T-helper 1 cell treated with Interleukin-12 subunit alpha and Interleukin-12 subunit beta and Interleukin-4 antibody, amounts not matched to agents 30 ng/mL and 1 ng/mL, for 36 hours (primary cell): ENCODE data around the gene ZNF445. TPM values are rescaled to one million over a fixed set of nuclear protein-coding genes. Genes with fewer than 3 reads are reported as not detected.
"Not testable (repeated sequence)": the region's sequence is repeated elsewhere in the genome, so short reads cannot be mapped to it uniquely, and the experiment has no call there.

Source experiments
- intact Hi-C: fragments of 100-400 bp; cut with micrococcal nuclease; formaldehyde crosslinking; loops from one replicate; pipeline ENCODE4 v1.15.1; 2024
- total RNA-seq: library from RNA; stranded (reverse); gene quantifications from 2 replicates; pipeline ENCODE4 v1.2.3, GENCODE V29; 2022

ZNF445 gene
- total RNA-seq, result 23.0 and 23.8 TPM in 2 replicates

DNA sequence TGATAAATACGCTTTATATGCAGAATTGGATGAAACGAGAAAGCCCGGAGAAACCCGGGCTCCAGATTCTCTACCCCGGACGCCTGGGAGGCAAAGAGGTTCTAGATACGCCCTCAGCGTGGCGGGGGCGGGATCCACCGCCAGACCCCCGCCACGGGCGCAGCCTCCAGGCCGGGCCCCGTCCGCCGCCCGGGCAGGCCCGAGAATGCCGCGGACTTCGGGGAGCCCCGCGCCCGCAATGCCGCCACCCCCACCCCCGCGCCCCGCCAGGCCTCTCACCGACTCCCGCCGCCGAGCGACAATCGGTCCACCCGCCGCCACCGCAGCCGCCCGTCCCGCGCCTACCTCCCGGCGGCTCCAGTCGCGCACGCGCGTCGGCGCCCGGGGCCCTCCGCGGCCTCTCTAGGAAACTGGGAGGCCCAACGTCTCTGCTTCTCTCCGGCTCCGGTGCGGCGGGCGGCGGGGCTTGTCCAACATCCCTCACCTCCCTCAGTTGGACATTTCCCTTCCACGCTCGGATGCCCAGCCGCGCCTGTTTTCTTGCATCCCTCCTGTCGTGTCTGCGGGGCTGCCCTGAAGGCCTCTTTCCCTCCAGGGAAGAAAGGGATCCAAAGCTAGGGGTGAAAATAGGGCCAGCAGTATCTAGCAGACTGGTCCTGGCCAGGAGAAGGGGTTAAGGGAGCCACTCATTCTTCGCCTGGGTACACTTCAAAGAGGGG, at the start of gene ZNF445:
Gene ZNF445 (minus strand): TSS at position 359 of the 719 bp plus-strand sequence. CDS start 22,121 bp downstream, outside the sequence.
- intact Hi-C loops, result loop anchor here (1.0 to 2.0 kb wide), 7 partner anchors 33 to 787 kb away; partner anchors contain the start of genes ABHD5, KIAA1143, KIF15 and TCAIM

DNA sequence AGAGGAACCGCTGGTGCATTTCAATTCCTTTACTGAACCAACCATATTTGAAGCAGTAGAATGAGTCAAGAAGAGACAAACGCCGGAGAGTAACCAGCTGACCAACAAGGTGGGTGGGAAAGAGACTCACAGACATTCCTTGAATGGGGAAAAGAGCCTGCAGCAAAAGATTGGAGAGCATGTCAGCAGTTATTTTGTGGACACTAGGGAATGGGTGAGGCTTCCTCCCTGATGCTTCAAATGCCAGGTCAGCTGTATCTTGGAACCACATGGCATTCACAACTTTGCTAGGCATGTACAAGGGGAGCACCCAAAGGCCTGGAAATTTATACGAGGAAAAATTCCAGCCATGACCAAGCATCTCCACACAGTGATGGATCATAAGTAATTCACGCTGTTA, 47.6 kb upstream of the ZNF445 start:
- intact Hi-C loops, result no loop called here

DNA sequence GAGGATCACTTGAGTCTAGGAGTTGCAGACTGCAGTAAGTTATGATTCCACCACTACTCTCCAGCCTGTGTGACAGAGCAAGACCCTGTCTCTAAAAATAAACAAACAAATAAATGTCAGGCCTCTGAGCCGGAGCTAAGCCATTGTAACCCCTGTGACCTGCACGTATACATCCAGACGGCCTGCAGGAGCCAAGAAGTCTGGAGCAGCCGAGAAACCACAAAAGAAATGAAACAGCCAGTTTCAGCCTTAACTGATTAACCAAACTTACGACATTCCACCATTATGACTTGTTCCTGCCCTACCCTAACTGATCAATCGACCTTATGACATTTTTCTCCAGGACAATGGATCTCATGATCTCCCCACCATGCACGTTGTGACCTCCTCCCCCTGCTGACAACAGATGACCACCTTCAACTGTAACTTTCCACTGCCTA, 45.0 kb upstream of the ZNF445 start:
- intact Hi-C loops, result no loop called here

DNA sequence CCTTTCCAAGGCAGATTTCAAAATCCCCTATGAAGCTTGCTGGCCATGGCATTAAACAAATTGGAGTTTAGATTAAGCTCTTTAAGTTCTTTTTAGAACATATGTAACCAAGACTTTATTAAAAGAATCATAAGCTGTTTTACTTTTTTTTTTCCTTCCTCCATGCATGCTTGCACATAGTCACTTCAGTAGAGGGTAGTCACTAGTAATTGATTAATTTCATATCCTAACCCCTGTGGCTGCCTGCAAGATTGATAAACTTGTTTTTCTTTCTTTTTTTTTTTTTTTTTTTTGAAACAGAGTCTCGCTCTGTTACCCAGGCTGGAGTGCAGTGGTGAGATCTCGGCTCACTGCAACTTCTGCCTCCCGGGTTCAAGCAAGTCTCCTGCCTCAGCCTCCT, 44.3 kb upstream of the ZNF445 start:
- intact Hi-C loops, result no loop called here

DNA sequence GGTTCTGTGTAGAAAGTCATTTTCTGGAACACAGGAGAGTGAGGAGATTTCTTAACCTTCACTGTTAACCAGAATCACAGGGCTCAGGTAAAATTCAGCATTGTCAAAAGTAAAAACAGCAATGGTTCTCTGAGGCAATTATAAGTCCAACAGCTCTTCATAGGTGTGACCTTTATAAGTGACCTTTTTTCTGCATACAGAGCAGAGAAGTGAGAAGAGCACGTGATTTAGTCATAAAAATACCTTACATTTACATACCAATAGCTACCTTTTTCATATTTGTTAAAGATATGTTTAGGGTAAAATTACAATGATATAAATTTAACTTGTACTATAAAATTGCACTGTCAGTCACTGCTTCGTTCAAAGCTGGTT, 41.3 kb upstream of the ZNF445 start:
- intact Hi-C loops, result no loop called here

DNA sequence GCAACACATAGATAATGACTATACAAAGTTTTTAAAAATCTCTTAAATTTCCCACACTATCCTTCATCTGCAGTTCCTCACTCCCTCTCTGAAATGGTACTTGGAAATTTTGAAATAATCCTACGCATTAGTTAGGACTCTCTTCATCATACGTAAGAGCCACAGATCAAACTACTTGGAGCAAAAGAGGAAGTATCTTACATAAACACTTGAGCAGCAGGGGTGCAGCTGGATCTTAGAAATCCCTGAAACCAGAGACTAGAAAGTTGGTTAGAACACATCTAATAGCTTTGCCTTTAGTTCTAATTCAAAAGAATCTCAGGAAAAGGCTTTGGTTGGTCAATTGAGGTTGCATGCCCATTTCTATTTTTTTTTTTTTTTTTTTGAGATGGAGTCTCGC, 38.8 kb upstream of the ZNF445 start:
- intact Hi-C loops, result no loop called here

DNA sequence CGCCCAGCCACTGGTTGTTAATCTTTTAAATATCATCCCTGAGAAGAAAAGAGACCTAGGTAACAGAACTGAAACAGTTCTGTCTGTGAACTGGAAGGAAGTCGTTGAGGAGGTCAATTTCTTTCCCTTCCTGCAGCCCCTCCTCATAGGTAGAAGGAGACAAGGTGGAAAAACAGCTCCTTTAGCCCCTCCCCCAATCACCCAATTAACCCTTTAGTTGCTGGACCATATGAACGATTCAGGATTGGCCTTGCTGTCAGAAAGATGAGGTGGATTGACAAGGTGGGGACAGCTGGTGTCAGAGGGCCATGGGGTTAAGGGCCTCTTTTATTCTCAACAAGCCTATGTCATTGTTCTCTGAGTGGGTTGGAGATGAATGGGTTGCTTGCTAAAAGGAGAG, 36.0 kb upstream of the ZNF445 start:
- intact Hi-C loops, result no loop called here

DNA sequence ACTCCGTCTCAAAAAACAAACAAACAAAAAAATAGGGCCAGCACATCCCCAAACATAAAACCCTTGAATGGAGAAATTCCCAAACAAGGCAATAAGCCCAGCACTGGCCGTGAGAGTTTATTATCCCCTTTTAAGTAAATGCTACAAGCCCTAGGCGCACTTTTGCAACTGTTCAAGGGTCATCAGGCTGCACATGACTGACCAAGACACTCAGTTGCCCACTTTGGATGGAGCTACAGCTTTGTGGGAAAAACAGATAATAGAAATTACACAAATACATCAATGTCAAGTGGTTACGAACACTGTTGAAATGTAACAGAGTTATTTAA, 33.7 kb upstream of the ZNF445 start:
- intact Hi-C loops, result loop anchor here (1.0 kb wide), 1 partner anchor 821 kb away; the partner anchor contains the start of gene ABHD5

DNA sequence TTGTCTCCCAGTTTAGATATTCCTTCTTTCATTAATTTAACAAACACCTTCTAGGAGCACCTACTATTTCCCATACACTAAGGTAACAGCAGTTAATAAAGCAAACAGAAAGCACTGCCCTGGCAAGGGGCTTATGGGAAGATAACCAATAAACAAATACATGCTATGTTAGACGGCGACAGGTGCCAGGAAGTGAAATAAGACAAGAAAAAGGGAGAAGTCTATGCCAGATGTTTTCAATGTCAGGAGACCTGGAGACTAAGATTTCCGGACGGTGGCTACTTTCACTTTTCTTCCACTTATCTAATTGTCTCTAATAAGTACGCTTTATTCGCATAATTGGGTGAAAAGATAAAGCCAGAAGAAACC, 32.5 kb upstream of the ZNF445 start:
- intact Hi-C loops, result loop anchor here (1.0 kb wide), 9 partner anchors 23 to 351 kb away; partner anchors contain the start of genes KIAA1143, KIF15, TCAIM and TMEM42

DNA sequence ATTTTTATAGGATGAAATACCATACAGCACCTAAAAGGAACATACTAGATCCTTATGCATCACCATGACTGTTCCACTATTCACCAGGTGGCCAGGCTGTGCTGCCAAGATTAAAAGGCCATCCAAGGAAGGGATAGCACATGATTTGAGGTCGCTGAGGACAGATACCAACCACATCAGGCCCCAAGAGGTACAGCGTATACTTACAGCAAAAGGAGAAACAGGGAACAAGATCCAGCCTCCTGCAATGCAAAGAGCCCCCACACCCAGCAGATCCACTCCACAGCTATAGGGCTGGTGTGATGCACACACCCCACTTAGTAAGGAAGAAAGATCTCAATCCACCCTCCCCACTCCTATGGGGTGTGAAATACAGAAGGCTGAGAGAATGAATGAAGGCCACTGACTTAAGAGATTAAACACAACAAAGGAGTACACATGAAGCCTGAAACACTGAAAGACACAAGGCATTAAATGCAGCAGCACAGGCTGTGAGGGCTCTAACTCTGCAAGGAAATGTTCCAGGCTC, 32.0 kb upstream of the ZNF445 start:
- intact Hi-C loops, result no loop called here

DNA sequence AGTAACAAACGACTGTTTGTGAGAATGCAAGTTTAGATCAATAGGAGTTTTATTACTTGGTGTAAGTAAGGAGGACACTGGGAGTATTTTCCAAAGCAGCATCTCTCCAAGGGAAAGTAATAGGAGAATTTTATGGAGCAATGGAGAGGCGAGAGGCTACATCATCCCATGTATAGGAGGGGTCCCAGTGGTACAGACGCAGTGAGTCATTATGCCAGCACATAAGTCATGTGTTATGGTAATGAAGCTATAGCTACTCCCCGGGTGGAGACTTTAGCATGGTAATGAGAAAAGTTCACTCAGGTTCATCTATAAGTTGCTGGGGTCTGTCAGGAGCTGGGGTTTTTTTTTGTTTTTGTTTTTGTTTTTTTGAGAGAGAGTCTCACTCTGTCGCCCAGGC, 29.5 kb upstream of the ZNF445 start:
- intact Hi-C loops, result no loop called here

DNA sequence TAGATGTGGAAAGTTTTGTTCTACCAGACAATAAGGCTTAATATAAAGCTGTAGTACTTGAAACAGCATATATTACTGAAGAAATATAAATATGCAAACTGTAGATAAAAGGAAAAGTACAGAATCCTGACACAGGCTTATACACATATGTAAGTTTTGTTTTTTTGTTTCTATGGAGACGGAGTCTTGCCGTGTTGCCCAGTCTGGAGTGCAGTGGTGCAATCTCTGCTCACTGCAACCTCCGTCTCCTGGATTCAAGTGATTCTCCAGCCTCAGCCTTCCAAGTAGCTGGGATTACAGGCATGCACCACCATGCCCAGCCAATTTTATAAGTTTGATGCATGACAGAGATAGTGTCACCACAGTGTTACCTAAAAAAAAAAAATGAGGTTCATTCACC, 29.1 kb upstream of the ZNF445 start:
- intact Hi-C loops, result no loop called here

DNA sequence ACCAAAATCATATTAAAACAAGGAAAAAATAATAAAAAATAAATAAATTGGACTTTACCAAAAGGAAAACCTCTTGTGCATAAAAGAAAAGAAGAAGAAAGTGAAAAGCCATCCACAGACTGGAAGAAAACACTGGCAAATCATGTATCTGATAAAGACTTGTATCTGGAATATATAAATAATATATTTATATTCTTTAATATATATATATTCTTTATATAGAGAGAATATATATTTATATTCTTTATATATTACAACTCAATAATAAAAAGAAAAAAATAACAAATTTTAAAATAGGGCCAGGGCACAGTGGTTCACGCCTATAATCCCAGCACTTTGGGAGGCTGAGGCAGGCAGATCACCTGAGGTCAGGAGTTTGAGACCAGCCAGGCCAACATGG, 27.1 kb upstream of the ZNF445 start:
- intact Hi-C loops, result no loop called here

DNA sequence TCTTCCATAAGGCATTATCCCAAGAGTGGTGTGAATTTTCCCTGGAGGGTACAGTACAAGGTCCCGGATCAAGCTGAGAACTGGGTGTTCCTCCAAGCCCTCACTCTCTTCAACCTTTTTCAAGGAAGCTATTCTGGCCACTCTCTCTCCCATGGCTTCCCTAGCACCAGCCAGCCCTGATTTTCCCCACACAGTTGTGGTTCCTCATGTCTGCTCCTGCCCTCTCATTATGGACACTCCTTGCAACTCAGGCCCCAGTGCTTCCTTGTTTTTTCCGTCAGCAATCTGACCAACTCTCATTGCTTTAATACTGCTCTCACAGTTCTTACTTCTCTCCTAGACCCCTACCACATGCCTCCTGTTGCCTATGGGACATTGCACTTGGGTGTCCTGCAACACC, 25.7 kb upstream of the ZNF445 start:
- intact Hi-C loops, result not testable (repeated sequence)

DNA sequence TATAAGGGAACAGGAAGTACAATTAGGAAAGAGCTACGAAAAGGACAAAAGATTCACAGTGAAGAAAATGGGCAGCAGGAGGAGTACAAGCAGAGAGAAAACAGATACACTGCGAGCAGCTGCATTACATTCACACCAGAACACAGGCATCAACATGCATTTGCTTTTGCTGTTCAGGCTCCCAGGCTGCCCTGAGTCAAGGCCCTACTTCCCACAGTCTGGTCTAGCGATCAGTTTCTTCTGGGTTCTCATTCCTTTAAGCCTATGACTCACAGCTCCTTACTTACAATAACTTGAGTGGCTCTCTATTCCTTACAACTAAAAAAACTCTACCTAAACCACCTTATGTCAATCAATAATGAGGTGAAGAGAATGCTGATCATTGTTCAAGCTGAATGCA, 24.5 kb upstream of the ZNF445 start:
- intact Hi-C loops, result no loop called here

DNA sequence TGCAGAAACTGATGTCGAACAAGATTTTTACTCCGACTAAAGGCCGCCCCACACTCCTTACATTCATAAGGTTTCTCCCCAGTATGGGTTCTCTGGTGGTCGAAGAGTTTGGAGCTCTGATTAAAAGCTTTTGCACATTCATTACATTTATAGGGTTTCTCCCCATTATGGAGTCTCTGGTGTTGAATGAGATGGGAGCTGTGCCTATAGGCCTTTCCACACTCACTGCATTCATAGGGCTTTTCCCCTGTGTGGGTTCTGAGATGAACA, 22.4 kb upstream of the ZNF445 start:
- intact Hi-C loops, result not testable (repeated sequence)

DNA sequence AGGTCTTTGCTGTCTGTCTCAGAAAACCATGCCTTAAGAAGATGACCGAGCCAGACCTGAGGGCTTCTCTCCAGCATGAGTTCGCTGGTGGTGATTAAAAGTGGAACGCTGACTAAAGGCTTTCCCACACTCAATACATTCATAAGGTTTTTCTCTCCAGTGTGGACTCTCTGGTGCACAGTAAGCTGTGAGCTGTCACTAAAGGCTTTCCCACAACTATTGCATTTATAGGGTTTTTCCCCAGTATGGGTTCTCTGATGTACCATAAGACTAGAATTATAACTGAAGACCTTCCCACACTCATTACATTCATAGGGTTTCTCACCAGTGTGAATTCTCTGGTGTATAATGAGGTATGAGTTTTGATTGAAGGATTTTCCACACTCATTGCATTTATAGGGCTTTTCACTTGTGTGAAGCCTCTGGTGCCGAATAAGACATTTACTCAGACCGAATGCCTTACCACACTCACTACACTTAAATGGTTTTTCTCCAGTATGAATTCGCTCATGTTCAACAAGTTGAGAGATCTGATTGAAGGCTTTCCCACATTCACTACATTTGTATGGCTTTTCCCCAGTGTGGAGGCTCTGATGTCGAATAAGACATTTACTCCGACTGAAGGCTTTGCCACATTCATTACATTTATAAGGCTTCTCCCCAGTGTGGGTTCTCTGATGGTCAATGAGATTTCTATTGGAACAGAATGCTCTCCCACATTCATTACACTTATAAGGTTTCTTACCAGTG, 21.9 kb upstream of the ZNF445 start:
- intact Hi-C loops, result no loop called here

DNA sequence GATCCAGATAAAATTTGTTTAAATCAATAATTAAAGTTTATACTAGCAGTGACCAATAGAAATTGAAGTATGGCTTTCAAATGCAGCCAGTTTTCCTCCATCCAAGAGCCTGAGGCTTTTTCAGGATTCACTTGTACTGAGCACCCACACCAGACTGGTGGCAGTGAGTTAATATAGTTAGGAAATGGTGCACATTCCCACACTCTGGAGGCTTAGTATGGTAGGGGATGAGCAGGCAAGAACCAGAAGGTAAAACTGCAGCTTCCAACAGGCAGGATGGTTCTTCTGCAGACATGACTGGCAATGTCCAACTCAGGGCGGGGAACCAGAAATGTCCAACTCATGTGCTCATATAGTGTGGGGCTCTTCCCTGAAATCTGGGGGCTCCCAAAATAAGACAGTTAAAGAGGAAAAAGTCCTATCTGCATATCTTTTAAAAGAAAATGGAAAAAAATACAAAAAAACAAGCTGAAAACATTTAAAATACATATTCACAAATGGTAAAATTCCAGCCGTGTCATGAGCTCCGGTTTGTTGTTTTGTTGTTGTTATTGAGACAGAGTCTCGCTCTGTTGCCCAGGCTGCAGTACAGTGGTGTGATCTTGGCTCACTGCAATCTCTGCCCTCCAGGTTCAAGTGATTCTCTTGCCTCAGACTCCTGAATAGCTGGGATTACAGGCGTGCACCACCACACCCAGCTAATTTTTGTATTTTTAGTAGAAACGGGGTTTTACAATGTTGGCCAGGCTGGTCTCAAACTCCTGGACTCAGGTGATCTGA, 18.4 kb upstream of the ZNF445 start:
- intact Hi-C loops, result no loop called here

DNA sequence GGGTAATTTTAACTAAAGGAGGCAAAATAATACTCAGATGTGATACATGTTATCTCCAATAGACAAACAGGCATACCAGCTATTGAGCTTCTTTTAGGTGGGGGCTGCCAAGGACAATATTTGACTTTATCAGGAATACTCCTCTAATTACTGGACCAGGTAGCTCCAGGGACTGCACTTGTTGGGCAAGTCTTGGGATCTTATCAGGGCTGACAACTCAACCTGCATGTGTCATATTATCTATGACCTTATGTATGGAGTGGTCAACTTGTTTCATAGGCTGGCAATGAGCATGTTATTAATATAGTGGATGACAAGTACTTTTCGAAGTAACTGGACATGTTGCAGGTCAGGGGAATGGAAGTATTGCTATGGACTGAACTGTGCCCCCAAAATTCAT, 15.0 kb upstream of the ZNF445 start:
- intact Hi-C loops, result no loop called here

DNA sequence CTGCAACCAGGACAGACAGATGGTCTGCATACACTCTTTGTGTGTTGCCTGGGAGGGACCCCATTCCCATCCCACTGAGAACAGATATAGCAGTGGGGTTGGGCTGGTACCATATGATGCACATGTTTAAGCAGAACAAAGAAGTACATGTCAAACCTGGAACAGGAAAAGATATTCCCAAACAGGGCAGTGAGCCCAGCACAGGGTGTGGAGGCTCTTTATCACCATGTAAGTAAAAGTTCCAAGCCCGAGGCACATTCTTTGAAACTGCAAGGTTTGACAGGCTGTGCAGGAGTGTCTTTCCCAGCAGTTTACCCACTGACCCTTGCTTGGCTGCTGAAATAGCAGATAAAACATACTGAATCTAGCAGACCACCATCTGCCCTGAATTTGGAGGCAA, 5.3 kb upstream of the ZNF445 start:
- intact Hi-C loops, result no loop called here

DNA sequence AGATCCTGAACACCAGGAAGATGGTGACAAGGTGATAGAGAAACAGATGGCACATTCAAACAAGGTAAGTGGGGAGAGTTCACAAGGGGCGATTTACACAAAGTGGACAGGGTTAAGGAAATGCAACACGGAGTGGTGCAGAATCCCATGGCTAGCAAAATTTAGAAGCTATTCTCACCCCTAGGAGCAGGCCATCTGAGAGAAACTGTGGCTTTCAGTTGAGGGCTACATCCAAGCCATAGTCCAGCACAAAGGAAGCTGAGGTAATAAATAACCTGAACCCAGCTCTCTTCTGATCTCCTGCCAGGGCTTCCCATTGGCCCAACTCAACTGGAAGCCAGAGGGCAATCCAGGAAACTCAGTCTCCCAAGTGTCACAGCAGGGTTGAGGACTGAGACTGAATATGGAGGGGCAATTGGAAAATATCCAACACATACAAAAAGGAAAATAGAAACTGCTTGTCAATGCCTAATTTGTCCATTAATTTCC, 1.2 kb upstream of the ZNF445 start:
- intact Hi-C loops, result no loop called here

DNA sequence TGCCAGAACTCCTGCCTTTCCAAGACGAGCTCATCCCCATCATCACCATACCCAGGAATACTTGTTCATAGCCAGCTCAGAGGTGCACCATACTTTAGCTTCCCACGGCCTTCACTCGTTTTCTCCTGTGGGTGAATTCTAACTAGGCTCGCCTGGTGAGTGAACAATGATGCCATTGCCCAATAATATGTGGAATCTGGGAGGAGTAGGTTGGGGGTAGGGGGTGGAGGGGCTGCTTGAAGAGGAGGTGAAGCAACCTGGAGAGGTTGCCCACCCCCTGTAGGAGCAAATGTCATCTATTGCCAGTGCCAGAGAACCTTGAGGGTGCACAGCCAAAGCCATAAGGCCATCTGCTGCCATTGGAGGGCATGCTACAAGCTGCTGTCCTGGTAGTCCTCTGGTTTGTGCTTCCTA, 592 bp upstream of the ZNF445 start:
- intact Hi-C loops, result no loop called here
